Prostate gland (tissue), 2 donors: Measurements from ENCODE around the gene RTL5. TPM values are rescaled to one million over a fixed set of nuclear protein-coding genes. Genes with fewer than 3 reads are reported as not detected.

ENCODE experiments used
- DNase-seq: peaks from one replicate; pipeline ENCODE4 v3.0.0-alpha.2; 2019; ENCODE audit warnings: low spot score
- H3K27ac ChIP-seq, 2 donors: fragments of 200-600 bp; sonication (generic); 2 replicates each; pipeline ENCODE4 v1.5.1; 2017 to 2019
- H3K27me3 ChIP-seq: fragments of 200-600 bp; sonication (generic); replicated peaks from 2 replicates; pipeline ENCODE4 v1.5.1; 2019; ENCODE audit not compliant: insufficient read depth
- H3K36me3 ChIP-seq, 2 donors: fragments of 200-600 bp; sonication (generic); 1 replicate in 1 of 2; 2 replicates in 1 of 2; pipeline versions ENCODE4 v1.5.1 to v1.8.1; 2017 to 2019
- H3K4me1 ChIP-seq: fragments of 200-600 bp; sonication (generic); replicated peaks from 2 replicates; pipeline ENCODE4 v1.5.1; 2019
- H3K4me3 ChIP-seq, 2 donors: fragments of 200-600 bp; sonication (generic); 2 replicates each; pipeline ENCODE4 v1.5.1; 2017 to 2019
- H3K9me3 ChIP-seq: fragments of 200-600 bp; sonication (generic); 2 replicates; pipeline ENCODE4 v1.5.1; 2017
- POLR2A ChIP-seq: fragments of 450-650 bp; IDR thresholded peaks from one replicate; pipeline ENCODE4 v1.6.1; 2016; ENCODE audit warnings: antibody characterized with exemption, mild to moderate bottlenecking
- POLR2AphosphoS5 ChIP-seq: sonication (generic); formaldehyde crosslinking; IDR thresholded peaks from one replicate; pipeline ENCODE4 v1.6.1; 2017; ENCODE audit warnings: antibody characterized with exemption
- WGBS: methylation state at CpG from one replicate; pipeline ENCODE4 v1.1.5; 2018; 5-methylcytosine and 5-hydroxymethylcytosine counted together
- intact Hi-C: fragments of 100-400 bp; cut with DNase I; formaldehyde crosslinking; loops from one replicate; pipeline ENCODE4 v1.14.2; 2022
- total RNA-seq, 2 donors: library from RNA; depleted of rRNA; stranded (reverse); fragments of >200 nt; gene quantifications; one replicate each; pipeline ENCODE4 v1.1.0, GENCODE V29; 2016
- TF ChIP-seq, protein P1 (sequence below), 4 experiments: fragments of 200-600 bp in 2 of 4; fragments of 450-650 bp in 2 of 4; sonication (generic) in 2 of 4; IDR thresholded peaks; 1 replicate in 3 of 4; 2 replicates in 1 of 4; pipeline ENCODE4 v1.5.1; 2016 to 2019; ENCODE audit warnings: antibody characterized with exemption in 4 of 4, mild to moderate bottlenecking in 2 of 4, moderate library complexity in 2 of 4

The RTL5 gene
- total RNA-seq, 2 donors from 2014 or later = 2.8 to 24.0 TPM

DNA sequence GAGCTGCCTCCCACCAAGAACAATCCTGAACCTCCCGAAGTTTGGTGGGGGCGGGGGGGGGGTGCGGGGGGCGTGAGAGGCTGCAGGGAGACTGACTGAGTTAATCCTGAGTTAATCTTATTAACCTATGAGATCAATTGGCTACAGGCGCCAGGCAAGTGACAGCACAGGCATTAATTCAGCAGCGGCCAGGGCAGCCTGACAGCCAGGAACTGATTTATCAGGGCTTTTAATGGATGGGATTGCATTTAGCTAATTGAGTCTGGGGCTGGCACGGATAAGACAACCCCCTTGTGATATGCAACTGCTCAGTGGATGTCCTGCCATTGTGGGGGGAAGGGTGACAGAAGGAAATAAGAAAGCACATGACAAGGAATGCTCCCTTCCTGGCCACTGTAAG is 16.3 kb downstream of the RTL5 start:
- H3K27ac ChIP-seq = no peak overlapping the region
- WGBS = 46% methylated on average over 5 of the region's 7 CpGs
- no peak for DNase-seq
- no peaks in the 10 kb centered on the region for H3K4me1 ChIP-seq
- H3K9me3 ChIP-seq = no peaks in the 10 kb centered on the region
- no peak overlapping the region for H3K4me3 ChIP-seq
- TF ChIP-seq, protein P1, sequence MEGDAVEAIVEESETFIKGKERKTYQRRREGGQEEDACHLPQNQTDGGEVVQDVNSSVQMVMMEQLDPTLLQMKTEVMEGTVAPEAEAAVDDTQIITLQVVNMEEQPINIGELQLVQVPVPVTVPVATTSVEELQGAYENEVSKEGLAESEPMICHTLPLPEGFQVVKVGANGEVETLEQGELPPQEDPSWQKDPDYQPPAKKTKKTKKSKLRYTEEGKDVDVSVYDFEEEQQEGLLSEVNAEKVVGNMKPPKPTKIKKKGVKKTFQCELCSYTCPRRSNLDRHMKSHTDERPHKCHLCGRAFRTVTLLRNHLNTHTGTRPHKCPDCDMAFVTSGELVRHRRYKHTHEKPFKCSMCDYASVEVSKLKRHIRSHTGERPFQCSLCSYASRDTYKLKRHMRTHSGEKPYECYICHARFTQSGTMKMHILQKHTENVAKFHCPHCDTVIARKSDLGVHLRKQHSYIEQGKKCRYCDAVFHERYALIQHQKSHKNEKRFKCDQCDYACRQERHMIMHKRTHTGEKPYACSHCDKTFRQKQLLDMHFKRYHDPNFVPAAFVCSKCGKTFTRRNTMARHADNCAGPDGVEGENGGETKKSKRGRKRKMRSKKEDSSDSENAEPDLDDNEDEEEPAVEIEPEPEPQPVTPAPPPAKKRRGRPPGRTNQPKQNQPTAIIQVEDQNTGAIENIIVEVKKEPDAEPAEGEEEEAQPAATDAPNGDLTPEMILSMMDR (IDR thresholded peaks at IDR 0.05) = no peak
- TF ChIP-seq POLR2AphosphoS5 = no peak
- TF ChIP-seq POLR2A = no peak
- intact Hi-C loops = no loop called here
- no peaks in the 10 kb centered on the region for H3K36me3 ChIP-seq
- no peaks in the 10 kb centered on the region for H3K27me3 ChIP-seq

DNA sequence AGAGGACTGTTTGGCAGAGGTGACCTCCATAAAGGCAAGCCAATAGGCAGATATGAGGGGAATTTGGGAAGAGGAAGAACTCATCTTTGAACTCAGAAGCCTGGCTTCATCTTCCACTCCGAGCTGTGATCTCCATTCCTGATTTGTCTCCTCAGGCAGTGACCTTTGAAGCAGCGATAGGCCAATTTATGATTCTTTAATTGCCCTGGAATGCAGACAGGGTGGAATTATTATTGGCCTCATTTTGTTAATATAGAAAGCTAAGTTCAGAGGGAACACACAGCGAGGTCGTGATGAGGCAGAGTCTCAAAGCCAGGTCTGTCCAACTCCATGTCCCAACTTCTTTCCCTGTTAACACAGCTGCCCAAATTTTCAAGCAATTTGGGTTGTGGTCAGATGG is 16.9 kb downstream of the RTL5 start:
- Histone ChIP-seq H3K27ac (no peak overlapping the region), H3K9me3 (no peaks in the 10 kb centered on the region), H3K36me3 (no peaks in the 10 kb centered on the region), H3K27me3 (no peaks in the 10 kb centered on the region), H3K4me3 (no peak overlapping the region), H3K4me1 (no peaks in the 10 kb centered on the region)
- WGBS = 70% methylated on average over 4 of the region's 4 CpGs
- DNase-seq = no peak
- TF ChIP-seq, protein P1 (IDR thresholded peaks at IDR 0.05) = no peak
- TF ChIP-seq POLR2AphosphoS5 (no peak), POLR2A (no peak)
- intact Hi-C loops = no loop called here

DNA sequence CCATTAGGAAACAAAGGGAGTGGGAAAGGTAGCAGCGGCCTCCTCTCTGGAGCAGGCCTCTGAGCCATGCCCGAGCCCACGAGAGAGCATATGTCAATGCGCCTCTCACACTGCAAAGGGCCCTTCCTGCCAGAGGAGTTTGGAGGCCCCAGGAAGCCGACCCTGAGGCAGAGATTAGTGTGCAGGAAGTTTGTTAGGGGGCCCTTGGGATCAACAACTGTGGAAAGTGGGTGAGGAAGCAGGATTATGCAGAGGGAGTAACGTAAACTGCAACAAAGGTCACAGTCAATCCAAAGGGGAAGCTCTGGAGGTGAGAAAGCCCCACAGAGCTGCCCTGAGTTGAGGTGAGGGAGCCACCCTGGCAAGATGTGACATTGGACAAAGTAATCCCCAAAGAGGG is 17.4 kb downstream of the RTL5 start:
- no peak overlapping the region for H3K4me3 ChIP-seq
- no peaks in the 10 kb centered on the region for H3K4me1 ChIP-seq
- no peaks in the 10 kb centered on the region for H3K27me3 ChIP-seq
- intact Hi-C loops = no loop called here
- no peak for TF ChIP-seq POLR2AphosphoS5
- no peak for TF ChIP-seq POLR2A
- TF ChIP-seq, protein P1 (IDR thresholded peaks at IDR 0.05) = no peak
- no peaks in the 10 kb centered on the region for H3K36me3 ChIP-seq
- WGBS = 67% methylated on average over 6 of the region's 6 CpGs
- DNase-seq = no peak
- no peaks in the 10 kb centered on the region for H3K9me3 ChIP-seq
- H3K27ac ChIP-seq = no peak overlapping the region

DNA sequence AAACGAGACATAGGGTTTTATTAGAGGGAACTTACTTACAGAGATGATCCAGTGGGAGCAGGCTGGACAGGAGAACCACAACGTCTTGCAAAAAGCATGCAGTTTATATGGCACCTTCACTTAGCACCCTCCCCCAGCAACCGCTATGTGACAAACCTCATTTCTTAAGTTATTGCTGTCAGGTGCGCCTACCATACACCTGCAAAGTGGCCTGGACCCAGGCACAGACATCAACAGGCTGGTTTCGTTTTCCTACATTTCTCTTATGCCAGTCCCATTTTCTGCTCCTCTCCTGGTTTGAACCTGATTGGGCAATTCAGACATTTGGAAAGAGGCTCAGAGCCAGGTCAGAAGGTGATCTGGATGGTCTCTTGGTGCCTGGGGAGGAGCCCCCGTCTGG is 18.3 kb downstream of the RTL5 start:
- Histone ChIP-seq H3K4me1 (no peaks in the 10 kb centered on the region), H3K36me3 (no peaks in the 10 kb centered on the region), H3K4me3 (no peak overlapping the region), H3K9me3 (no peaks in the 10 kb centered on the region), H3K27ac (no peak overlapping the region), H3K27me3 (no peaks in the 10 kb centered on the region)
- intact Hi-C loops = no loop called here
- DNase-seq = no peak
- no peak for TF ChIP-seq POLR2AphosphoS5
- TF ChIP-seq POLR2A = no peak
- TF ChIP-seq, protein P1 (IDR thresholded peaks at IDR 0.05) = no peak
- 86% methylated on average over 6 of the region's 6 CpGs for WGBS

DNA sequence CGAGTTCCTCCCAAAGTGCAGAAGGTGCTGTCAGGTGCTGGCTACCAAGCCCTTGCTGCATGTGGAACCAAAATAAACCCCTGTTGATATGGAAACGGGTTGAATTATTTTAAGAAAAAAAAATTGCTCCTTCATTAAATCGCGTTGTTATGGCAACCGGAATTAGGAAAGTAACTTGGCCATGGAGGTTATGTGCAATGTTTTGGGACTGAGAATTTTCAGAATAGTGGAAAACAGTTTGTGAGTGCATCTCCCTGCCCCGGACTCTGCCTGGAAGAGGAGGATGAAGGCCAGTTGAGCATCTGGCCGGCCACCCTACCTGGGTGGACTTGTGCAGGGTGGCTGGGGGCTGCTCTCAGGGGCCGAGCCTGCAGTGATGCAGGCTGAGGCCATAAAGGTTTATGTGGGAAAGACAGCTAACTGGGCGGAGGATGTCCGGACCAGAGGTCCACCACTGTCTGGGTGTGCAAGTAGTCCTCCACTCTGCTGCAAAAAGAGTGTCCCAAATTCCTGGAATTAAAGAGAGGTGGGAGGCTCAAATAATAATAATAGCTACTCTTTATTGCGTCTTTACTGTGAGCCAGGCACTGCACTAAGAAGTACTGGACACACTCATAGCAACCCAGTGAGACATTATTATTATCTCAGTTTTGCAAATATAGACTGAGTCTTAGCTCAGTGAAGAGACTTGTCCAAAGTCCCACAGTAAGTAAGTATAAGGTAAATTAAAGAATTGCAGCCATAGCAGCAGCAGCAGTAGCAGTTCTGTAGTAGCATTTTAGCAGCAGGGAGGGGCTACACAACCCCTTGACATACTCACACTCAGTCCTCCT is 20.6 kb downstream of the RTL5 start:
- H3K4me1 ChIP-seq = no peaks in the 10 kb centered on the region
- intact Hi-C loops = no loop called here
- no peak overlapping the region for H3K4me3 ChIP-seq
- H3K27ac ChIP-seq = no peak overlapping the region
- no peaks in the 10 kb centered on the region for H3K9me3 ChIP-seq
- WGBS = 88% methylated on average over 10 of the region's 11 CpGs
- no peaks in the 10 kb centered on the region for H3K36me3 ChIP-seq
- TF ChIP-seq, protein P1 (IDR thresholded peaks at IDR 0.05) = no peak
- TF ChIP-seq POLR2AphosphoS5 (no peak), POLR2A (no peak)
- no peak for DNase-seq
- no peaks in the 10 kb centered on the region for H3K27me3 ChIP-seq
